NCI-H345 (cell line): ENCODE measurements around the gene STK32C.

ENCODE experiments used
- DNase-seq: peaks from one replicate; lab custom pipeline; 2025; lab: John Stamatoyannopoulos, UW

The STK32C gene

GRCh38 chr10:132209978-132210530 is 97.7 kb downstream of the STK32C start:
- no peak for DNase-seq

GRCh38 chr10:132209130-132209529 is 98.6 kb downstream of the STK32C start:
- no peak for DNase-seq

DNA sequence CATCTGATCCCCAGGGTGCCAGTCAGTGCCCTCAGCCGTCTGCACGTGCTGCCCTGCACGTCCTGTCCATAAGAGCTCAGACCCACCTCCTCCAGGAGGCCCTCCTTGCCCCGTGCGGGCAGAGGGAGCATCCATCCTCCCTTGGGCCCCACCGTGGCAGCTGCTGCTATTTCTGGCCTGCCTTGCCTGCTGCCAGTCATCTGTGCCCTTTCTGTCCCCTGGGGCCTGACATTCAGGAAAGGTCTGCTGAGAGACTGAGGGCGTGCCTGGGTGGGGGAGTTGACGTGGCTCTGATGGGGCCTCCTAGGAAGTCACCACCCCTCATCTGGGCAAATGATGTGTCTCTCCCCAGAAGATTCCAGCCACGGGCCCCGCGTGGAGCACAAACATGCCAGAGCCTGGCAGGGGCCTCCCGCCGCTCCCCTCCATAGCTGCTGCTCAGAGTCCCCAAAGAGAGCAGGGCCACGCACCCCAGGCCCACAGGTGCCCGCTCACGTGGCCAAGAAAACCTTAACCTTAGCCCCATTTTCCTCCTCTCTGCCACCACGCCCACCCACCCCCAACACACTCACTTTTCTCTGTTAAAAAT is 99.2 kb downstream of the STK32C start:
- DNase-seq: no peak

- DNase-seq: no peak
These were observed 100.0 kb downstream of the STK32C start for GRCh38 chr10:132207536-132208461.

GRCh38 chr10:132206806-132207535 is 100.8 kb downstream of the STK32C start:
- no peak for DNase-seq

DNA sequence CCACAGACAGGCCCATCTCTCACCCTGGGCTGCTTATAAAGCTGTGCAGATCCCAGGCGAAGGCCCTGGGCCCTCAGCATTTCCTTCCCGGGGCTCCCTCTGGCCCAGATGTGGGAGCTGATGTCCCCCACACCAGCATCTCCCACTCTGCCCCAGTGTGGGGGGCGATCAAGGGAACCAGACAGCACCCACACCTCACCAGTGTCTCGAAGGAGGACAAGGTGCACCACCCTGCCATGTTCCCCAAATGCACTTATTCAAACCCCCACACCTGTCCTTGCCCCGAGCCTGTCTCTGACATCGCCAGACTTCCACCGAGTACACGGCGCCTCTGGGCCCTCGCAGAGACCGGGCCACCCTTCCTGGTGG is 101.4 kb downstream of the STK32C start:
- DNase-seq: no peak

GRCh38 chr10:132205650-132206376 is 101.9 kb downstream of the STK32C start:
- DNase-seq: no peak

- DNase-seq: no peak
These were observed 102.8 kb downstream of the STK32C start for GRCh38 chr10:132204781-132205473.

DNA sequence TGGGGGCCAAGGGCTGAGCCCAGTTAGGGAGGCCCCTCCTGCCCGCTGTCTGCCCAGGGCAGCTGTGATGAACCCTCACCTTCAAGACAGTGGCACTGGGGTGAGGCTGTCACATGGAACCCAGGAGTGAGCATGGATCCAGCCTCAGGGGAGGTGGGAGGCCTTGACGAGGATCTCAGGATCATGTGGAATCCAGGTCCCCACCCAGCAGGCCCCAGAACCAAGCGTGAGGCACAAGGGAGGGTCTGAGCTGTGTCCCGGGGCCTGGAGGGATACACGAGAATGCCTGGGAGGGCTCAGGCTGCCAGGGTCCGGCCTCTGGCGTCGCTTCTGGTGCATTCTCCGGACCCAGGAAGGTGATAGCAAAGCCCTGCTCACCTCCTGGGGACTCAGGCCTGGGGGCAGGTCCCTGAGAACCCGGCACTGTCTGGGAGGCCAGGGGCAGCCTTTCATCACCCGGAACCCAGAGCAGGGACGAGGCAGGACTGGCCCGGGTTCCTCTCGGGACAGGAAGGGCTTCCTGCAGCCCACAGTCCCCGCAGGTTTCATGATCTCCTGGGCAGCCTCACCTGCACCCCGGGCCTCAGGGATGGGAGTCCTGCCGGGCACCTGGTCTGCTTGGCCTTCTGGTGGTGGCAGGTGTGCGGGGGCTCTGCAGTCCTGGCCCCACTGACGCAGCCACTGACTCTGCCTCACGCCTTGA is 103.5 kb downstream of the STK32C start:
- no peak for DNase-seq

GRCh38 chr10:132203256-132204077 is 104.3 kb downstream of the STK32C start:
- no peak for DNase-seq

DNA sequence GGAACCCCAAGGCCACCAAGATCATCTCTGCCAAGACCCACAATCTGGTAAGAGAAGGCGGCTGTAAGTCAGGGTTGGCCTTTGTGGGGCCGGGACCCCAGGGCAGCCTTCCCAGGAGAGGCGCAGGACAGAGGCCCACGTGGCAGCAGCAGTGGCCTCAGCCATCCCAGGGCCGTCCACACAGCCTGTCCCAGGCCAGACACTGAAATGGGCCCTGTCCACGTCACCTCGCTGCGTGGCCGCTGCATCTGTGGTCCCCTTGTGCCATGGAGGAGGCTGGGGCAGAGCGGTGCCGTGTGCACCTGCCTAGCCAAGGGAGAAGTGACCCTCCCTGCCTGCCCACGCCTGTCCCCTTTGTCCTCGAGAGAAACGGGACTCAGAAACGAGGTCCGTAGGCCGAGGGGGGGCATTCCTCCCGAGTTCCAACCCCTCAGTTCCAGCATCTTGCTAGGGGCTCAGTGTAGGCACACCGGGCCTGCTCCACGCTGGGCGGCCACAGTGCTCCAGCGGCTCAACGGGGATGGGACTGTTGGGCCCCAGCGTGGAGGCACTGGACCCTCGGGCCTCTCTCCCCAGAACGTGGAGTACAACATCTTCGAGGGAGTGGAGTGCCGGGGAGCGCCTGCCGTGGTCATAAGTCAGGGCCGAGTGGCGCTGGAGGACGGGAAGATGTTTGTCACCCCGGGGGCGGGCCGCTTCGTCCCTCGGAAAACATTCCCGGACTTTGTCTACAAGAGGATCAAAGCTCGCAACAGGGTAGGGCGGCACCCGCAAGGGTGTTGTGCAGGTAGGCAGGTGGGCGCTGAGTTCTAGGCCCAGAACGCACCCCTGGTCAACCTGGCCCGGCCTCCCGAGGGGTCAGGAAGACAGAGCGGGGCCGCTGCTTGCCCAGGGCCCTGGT is 105.4 kb downstream of the STK32C start:
- no peak for DNase-seq

- DNase-seq: no peak
These were observed 106.4 kb downstream of the STK32C start for GRCh38 chr10:132201111-132201969.

DNA sequence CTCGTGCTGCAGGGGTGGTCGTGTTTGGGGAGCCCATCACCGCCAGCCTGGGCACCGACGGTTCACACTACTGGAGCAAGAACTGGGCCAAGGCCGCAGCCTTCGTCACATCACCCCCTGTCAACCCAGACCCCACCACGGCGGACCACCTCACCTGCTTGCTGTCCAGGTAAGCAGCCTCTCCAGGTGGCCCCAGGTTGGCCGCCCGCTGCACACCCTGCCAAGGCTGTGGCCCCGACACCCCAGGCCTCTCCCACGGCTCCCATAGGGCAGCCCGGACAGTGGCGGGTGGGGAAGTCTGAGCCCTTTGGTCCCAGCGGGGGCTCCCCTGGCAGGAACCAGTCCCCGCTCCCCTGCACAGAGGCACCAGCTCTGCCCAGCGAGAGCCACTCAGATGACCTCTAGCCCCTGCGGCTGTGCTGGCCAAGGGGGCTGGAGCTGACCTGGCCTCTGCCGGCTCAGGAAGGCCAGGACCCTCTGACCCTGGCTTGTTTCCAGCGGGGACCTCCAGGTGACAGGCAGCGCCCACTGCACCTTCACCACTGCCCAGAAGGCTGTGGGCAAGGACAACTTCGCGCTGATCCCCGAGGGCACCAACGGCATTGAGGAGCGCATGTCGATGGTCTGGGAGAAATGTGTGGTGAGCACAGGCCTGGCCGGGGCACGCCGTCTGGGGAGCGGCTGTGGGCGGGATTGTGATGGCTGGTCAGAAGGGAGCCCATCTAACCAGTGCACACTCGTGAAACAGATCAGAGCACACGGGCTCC is 107.2 kb downstream of the STK32C start:
- DNase-seq: no peak

DNA sequence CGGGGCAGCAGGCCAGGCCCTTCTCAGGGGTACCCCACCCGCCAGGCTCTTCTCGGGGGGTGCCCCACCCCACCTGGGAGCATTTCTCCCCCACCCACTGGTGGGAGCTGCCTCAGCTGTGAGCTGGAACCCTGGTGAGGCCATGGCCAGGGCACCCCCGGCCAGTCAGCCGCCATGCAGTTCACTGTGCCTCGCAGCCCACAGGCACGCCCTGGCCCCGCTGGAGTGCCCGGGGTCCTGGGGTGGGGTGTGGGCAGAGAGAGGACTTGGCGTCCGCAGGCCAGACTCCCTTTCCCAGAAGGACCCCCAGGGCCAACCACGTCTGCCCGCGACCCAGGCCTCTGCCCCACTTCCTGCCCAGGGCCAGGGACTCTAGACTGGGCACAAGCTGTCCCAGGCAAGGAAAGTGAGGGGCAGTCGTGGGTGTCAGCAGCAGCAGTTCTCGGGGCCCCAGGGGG is 107.9 kb downstream of the STK32C start:
- DNase-seq: no peak

- no peak for DNase-seq
These were observed 108.4 kb downstream of the STK32C start for GRCh38 chr10:132199268-132199853.

DNA sequence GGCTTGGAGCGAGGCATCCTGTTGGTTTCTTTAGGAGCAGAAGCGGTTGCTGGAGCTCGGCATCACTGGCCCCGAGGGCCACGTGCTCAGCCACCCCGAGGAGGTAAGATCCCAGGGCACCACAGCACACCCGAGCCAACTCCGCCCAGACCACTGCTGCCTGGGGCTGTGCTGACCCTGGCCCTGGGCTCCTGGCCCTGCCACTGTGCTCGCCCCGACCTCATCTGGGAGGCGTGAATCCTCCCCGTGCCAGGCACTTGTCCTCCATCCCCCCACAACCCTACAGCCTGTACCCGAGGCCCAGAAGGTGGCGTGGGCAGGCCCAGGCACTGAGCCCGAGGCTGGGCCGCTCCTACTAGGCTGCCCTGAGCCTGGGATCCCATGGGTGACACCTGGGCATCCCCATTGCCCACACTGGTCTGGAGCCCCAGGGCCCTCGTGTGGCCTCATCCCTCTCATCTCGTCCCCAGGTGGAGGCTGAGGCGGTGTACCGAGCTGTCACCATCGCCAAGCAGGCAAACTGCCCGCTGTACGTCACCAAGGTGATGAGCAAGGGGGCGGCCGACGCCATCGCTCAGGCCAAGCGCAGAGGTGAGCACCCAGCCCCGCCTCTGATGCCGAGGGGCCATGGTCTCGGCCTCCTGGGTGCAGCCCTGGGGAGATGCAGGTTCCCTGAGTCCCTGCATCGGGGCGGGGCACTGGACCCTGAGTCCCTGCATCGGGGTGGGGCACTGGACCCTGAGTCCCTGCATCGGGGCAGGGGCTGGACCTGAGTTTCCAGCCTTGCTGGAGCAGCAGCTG is 109.2 kb downstream of the STK32C start:
- no peak for DNase-seq
